Kidney epithelial cell (primary cell): ENCODE measurements around the gene KRT82. TPM values are rescaled to one million over a fixed set of nuclear protein-coding genes. Genes with fewer than 3 reads are reported as not detected.

Experiments used
- DNase-seq: peaks from one replicate; pipeline ENCODE4 v3.0.0-alpha.2; 2010; ENCODE audit warnings: low read depth
- H3K27me3 ChIP-seq: 2 replicates; pipeline ENCODE4 v1.6.0; 2011; ENCODE audit warnings: low read length; ENCODE audit not compliant: control insufficient read depth, insufficient read depth
- H3K36me3 ChIP-seq: 2 replicates; pipeline ENCODE4 v1.5.1; 2011; ENCODE audit warnings: low read length; ENCODE audit not compliant: control insufficient read depth, insufficient read depth
- H3K4me3 ChIP-seq: 2 replicates; pipeline ENCODE4 v1.5.1; 2011; ENCODE audit warnings: low read depth, mild to moderate bottlenecking, control low read depth, low read length
- CTCF ChIP-seq: IDR thresholded peaks from 2 replicates; pipeline ENCODE4 v1.5.1; 2011; ENCODE audit warnings: mild to moderate bottlenecking, moderate library complexity, low read length, control low read depth, inconsistent platforms; ENCODE audit not compliant: insufficient read depth, poor library complexity, severe bottlenecking
- total RNA-seq: library from RNA; depleted of rRNA; stranded (reverse); fragments of >200 nt; gene quantifications from 2 replicates; pipeline ENCODE4 v1.2.3, GENCODE V29; 2015

The KRT82 gene
- total RNA-seq, 1 donor from 2014 or later, result not detected

GRCh38 chr12:52364901-52365489 lies 41.1 kb downstream of the KRT82 start:
- no peak overlapping the region for H3K4me3 ChIP-seq
- no peak for DNase-seq
- TF ChIP-seq CTCF, result no peak
- H3K27me3 ChIP-seq, result peaks cover 19% of the 10 kb centered on the region
- H3K36me3 ChIP-seq, result no peaks in the 10 kb centered on the region

GRCh38 chr12:52364061-52364460 lies 42.1 kb downstream of the KRT82 start:
- no peak for TF ChIP-seq CTCF
- H3K36me3 ChIP-seq, result no peaks in the 10 kb centered on the region
- DNase-seq, result no peak
- H3K4me3 ChIP-seq, result no peak overlapping the region
- peaks cover 19% of the 10 kb centered on the region for H3K27me3 ChIP-seq

GRCh38 chr12:52363111-52363679 lies 42.9 kb downstream of the KRT82 start:
- Histone ChIP-seq H3K27me3 (peaks cover 15% of the 10 kb centered on the region), H3K4me3 (no peak overlapping the region), H3K36me3 (no peaks in the 10 kb centered on the region)
- no peak for DNase-seq
- TF ChIP-seq CTCF, result no peak

GRCh38 chr12:52362118-52362726 lies 43.9 kb downstream of the KRT82 start:
- peak; percentile 16 for TF ChIP-seq CTCF
- no peak for DNase-seq
- peaks cover 14% of the 10 kb centered on the region for H3K27me3 ChIP-seq

GRCh38 chr12:52361553-52361952 lies 44.6 kb downstream of the KRT82 start:
- Histone ChIP-seq H3K27me3 (peaks cover 9% of the 10 kb centered on the region), H3K36me3 (no peaks in the 10 kb centered on the region), H3K4me3 (no peak overlapping the region)
- DNase-seq, result no peak
- no peak for TF ChIP-seq CTCF

More at GRCh38 chr12:52362118-52362726, 43.9 kb downstream of the KRT82 start:
- no peaks in the 10 kb centered on the region for H3K36me3 ChIP-seq
- no peak overlapping the region for H3K4me3 ChIP-seq
